ENCODE results near the gene GABRA4.

GABRA4 gene

DNA sequence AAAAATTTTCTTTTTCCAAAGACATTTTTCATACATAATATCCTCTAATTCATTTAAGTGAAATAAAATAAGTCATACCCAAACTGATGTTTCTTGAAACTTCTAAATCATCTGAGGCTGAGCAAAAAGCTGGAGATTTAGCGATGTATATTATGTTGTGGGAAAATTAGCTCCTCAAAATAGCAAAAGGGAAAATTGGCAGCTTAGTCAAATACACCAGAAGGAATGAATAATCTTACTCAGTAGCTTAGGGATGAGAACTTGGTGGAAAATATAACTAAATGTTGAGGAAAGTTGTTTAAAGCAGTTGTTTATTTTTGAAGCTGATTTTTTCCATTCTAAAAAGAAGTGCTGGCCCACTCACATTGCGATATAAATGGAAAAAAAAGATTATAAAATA, 40.9 kb downstream of the GABRA4 start:
- Histone ChIP-seq H3K4me1 (ENCODE audit: control insufficient read depth, insufficient read depth, low read length) (no peaks in the 10 kb centered on the region), H3K9me3 (ENCODE audit: control insufficient read depth, insufficient read depth, low read depth, low read length) (no peaks in the 10 kb centered on the region), H3K4me3 (ENCODE audit: low read depth, low read length) (no peak overlapping the region), H3K27ac (ENCODE audit: extremely low read depth, low read depth, low read length) (no peak overlapping the region), H3K36me3 (ENCODE audit: control insufficient read depth in 2 of 2, insufficient read depth in 1 of 2, low read length in 2 of 2) (no peaks in the 10 kb centered on the region)
- TF ChIP-seq ZNF623 (tag by site-specific recombination; IDR thresholded peaks at IDR 0.05) = no peak
- no peak for TF ChIP-seq ZNF548 (tag by site-specific recombination; IDR thresholded peaks at IDR 0.05)
- TF ChIP-seq ZNF248 (tag by site-specific recombination; IDR thresholded peaks at IDR 0.05) = no peak
- TF ChIP-seq ZNF16 (tag by site-specific recombination; IDR thresholded peaks at IDR 0.05; ENCODE audit: low read depth) = no peak
- TF ChIP-seq, protein P1, sequence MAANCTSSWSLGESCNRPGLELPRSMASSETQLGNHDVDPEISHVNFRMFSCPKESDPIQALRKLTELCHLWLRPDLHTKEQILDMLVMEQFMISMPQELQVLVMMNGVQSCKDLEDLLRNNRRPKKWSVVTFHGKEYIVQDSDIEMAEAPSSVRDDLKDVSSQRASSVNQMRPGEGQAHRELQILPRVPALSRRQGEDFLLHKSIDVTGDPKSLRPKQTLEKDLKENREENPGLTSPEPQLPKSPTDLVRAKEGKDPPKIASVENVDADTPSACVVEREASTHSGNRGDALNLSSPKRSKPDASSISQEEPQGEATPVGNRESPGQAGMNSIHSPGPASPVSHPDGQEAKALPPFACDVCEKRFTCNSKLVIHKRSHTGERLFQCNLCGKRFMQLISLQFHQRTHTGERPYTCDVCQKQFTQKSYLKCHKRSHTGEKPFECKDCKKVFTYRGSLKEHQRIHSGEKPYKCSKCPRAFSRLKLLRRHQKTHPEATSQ (tag by site-specific recombination; IDR thresholded peaks at IDR 0.05) = no peak
- TF ChIP-seq ZNF596 (tag by site-specific recombination; IDR thresholded peaks at IDR 0.05) = no peak
- TF ChIP-seq ZBTB8A (tag by site-specific recombination; IDR thresholded peaks at IDR 0.05) = no peak
- no peak for TF ChIP-seq ZEB2 (tag by site-specific recombination; IDR thresholded peaks at IDR 0.05)
- TF ChIP-seq, protein P2, sequence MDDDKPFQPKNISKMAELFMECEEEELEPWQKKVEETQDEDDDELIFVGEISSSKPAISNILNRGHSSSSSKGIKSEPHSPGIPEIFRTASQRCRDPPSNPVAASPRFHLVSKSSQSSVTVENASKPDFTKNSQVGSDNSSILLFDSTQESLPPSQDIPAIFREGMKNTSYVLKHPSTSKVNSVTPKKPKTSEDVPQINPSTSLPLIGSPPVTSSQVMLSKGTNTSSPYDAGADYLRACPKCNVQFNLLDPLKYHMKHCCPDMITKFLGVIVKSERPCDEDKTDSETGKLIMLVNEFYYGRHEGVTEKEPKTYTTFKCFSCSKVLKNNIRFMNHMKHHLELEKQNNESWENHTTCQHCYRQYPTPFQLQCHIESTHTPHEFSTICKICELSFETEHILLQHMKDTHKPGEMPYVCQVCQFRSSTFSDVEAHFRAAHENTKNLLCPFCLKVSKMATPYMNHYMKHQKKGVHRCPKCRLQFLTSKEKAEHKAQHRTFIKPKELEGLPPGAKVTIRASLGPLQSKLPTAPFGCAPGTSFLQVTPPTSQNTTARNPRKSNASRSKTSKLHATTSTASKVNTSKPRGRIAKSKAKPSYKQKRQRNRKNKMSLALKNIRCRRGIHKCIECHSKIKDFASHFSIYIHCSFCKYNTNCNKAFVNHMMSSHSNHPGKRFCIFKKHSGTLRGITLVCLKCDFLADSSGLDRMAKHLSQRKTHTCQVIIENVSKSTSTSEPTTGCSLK (tag by site-specific recombination; IDR thresholded peaks at IDR 0.05) = no peak
- TF ChIP-seq PRDM1 (tag by site-specific recombination; IDR thresholded peaks at IDR 0.05) = no peak
- no peak for TF ChIP-seq SP2 (tag by site-specific recombination; IDR thresholded peaks at IDR 0.05)
- TF ChIP-seq, protein P3, sequence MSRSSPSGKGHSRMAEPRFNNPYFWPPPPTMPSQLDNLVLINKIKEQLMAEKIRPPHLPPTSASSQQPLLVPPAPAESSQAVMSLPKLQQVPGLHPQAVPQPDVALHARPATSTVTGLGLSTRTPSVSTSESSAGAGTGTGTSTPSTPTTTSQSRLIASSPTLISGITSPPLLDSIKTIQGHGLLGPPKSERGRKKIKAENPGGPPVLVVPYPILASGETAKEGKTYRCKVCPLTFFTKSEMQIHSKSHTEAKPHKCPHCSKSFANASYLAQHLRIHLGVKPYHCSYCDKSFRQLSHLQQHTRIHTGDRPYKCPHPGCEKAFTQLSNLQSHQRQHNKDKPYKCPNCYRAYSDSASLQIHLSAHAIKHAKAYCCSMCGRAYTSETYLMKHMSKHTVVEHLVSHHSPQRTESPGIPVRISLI (tag by site-specific recombination; IDR thresholded peaks at IDR 0.05) = no peak
- TF ChIP-seq, protein P4, sequence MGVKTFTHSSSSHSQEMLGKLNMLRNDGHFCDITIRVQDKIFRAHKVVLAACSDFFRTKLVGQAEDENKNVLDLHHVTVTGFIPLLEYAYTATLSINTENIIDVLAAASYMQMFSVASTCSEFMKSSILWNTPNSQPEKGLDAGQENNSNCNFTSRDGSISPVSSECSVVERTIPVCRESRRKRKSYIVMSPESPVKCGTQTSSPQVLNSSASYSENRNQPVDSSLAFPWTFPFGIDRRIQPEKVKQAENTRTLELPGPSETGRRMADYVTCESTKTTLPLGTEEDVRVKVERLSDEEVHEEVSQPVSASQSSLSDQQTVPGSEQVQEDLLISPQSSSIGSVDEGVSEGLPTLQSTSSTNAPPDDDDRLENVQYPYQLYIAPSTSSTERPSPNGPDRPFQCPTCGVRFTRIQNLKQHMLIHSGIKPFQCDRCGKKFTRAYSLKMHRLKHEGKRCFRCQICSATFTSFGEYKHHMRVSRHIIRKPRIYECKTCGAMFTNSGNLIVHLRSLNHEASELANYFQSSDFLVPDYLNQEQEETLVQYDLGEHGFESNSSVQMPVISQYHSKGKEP (tag by site-specific recombination; IDR thresholded peaks at IDR 0.05) = no peak
- no peak for TF ChIP-seq OVOL3 (tag by site-specific recombination; IDR thresholded peaks at IDR 0.05)
- TF ChIP-seq, protein P5, sequence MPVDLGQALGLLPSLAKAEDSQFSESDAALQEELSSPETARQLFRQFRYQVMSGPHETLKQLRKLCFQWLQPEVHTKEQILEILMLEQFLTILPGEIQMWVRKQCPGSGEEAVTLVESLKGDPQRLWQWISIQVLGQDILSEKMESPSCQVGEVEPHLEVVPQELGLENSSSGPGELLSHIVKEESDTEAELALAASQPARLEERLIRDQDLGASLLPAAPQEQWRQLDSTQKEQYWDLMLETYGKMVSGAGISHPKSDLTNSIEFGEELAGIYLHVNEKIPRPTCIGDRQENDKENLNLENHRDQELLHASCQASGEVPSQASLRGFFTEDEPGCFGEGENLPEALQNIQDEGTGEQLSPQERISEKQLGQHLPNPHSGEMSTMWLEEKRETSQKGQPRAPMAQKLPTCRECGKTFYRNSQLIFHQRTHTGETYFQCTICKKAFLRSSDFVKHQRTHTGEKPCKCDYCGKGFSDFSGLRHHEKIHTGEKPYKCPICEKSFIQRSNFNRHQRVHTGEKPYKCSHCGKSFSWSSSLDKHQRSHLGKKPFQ (tag by site-specific recombination; IDR thresholded peaks at IDR 0.05) = no peak
- TF ChIP-seq, protein P6, sequence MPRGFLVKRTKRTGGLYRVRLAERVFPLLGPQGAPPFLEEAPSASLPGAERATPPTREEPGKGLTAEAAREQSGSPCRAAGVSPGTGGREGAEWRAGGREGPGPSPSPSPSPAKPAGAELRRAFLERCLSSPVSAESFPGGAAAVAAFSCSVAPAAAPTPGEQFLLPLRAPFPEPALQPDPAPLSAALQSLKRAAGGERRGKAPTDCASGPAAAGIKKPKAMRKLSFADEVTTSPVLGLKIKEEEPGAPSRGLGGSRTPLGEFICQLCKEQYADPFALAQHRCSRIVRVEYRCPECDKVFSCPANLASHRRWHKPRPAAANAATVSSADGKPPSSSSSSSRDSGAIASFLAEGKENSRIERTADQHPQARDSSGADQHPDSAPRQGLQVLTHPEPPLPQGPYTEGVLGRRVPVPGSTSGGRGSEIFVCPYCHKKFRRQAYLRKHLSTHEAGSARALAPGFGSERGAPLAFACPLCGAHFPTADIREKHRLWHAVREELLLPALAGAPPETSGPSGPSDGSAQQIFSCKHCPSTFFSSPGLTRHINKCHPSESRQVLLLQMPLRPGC (tag by site-specific recombination; IDR thresholded peaks at IDR 0.05) = no peak
- no peak for TF ChIP-seq REPIN1 (tag by site-specific recombination; IDR thresholded peaks at IDR 0.05; ENCODE audit: low read depth)
- no peak for TF ChIP-seq ZNF530 (tag by site-specific recombination; IDR thresholded peaks at IDR 0.05; ENCODE audit: low read depth)
- ChIA-PET POLR2A (no interaction called here), CTCF (no interaction called here)
